K562 (cell line): ENCODE results near the gene ZNF490. TPM values are rescaled to one million over a fixed set of nuclear protein-coding genes. Genes with fewer than 3 reads are reported as not detected.

Source experiments
- ASH1L ChIP-seq: fragments of 450-650 bp; IDR thresholded peaks from 2 replicates; pipeline ENCODE4 v1.6.1; 2018; ENCODE audit warnings: borderline replicate concordance, mild to moderate bottlenecking, low read depth; ENCODE audit not compliant: partially characterized antibody
- CXXC5 ChIP-seq: fragments of 250-450 bp; sonication (Bioruptor Pico); IDR thresholded peaks from 2 replicates; pipeline ENCODE4 v1.8.0; 2022; ENCODE audit warnings: inconsistent platforms, mild to moderate bottlenecking, moderate library complexity
- GTF2E2 ChIP-seq: fragments of 200-800 bp; sonication (Bioruptor generic); IDR thresholded peaks from 2 replicates; pipeline ENCODE4 v1.6.1; 2016; ENCODE audit warnings: missing genetic modification characterization, missing compliant biosample characterization
- HDAC2 ChIP-seq: fragments of 450-650 bp; IDR thresholded peaks from 2 replicates; pipeline ENCODE4 v1.6.1; 2016; ENCODE audit warnings: mild to moderate bottlenecking
- KHSRP ChIP-seq: fragments of 450-650 bp; IDR thresholded peaks from 2 replicates; pipeline ENCODE4 v1.6.1; 2017
- KLF6 ChIP-seq: fragments of 250-450 bp; sonication (Bioruptor Pico); IDR thresholded peaks from 2 replicates; pipeline ENCODE4 v1.4.0; 2020; ENCODE audit warnings: mild to moderate bottlenecking, moderate library complexity, borderline replicate concordance
- NCOA4 ChIP-seq: fragments of 450-650 bp; IDR thresholded peaks from 2 replicates; pipeline ENCODE4 v1.6.1; 2018; ENCODE audit warnings: mild to moderate bottlenecking; ENCODE audit not compliant: partially characterized antibody
- NR1H2 ChIP-seq: sonication (generic); formaldehyde crosslinking; IDR thresholded peaks from 2 replicates; pipeline ENCODE4 v1.4.0; 2020; ENCODE audit warnings: mild to moderate bottlenecking, missing genetic modification reagents
- PBX2 ChIP-seq, 2 experiments: IDR thresholded peaks in 1 of 2; conservative IDR thresholded peaks in 1 of 2; 2 replicates each; pipeline ENCODE4 v1.6.1; 2016; ENCODE audit warnings: low read depth in 2 of 2, mild to moderate bottlenecking in 1 of 2, missing compliant biosample characterization in 1 of 2, missing genetic modification characterization in 1 of 2, moderate library complexity in 1 of 2
- PHF8 ChIP-seq: fragments of 200-600 bp; sonication (generic); IDR thresholded peaks from 2 replicates; pipeline ENCODE4 v1.6.1; 2012; ENCODE audit warnings: mixed run types, mild to moderate bottlenecking, inconsistent platforms, low read length, moderate library complexity, borderline replicate concordance
- RHOXF2B ChIP-seq: fragments of 250-450 bp; sonication (Bioruptor Pico); conservative IDR thresholded peaks from 2 replicates; pipeline ENCODE4 v1.5.1; 2021
- SMC3 ChIP-seq: conservative IDR thresholded peaks from 2 replicates; pipeline ENCODE4 v1.6.1; 2011; ENCODE audit warnings: low read depth, low read length, improper control_type of control experiment; ENCODE audit not compliant: insufficient read depth
- TBP ChIP-seq: optimal IDR thresholded peaks from 2 replicates; pipeline ENCODE3; 2011; ENCODE audit warnings: low read depth, low read length, improper control_type of control experiment
- TGIF2 ChIP-seq: sonication (generic); formaldehyde crosslinking; IDR thresholded peaks from 2 replicates; pipeline ENCODE4 v1.8.1; 2022; ENCODE audit warnings: mild to moderate bottlenecking, missing genetic modification reagents, moderate library complexity
- TRIM24 ChIP-seq, 2 experiments: fragments of 450-650 bp; IDR thresholded peaks; 2 replicates each; pipeline ENCODE4 v1.6.1; 2016
- XRCC3 ChIP-seq: fragments of 450-650 bp; IDR thresholded peaks from 2 replicates; pipeline ENCODE4 v1.6.1; 2017; ENCODE audit warnings: mild to moderate bottlenecking, moderate library complexity
- ZBED1 ChIP-seq: IDR thresholded peaks from 2 replicates; pipeline ENCODE4 v1.6.1; 2014
- ZFP36 ChIP-seq: fragments of 150-350 bp; IDR thresholded peaks from 2 replicates; pipeline ENCODE4 v1.6.1; 2018; ENCODE audit warnings: low read length, low read depth; ENCODE audit not compliant: partially characterized antibody
- ZNF274 ChIP-seq: IDR thresholded peaks from 2 replicates; pipeline ENCODE4 v1.6.1; 2011; ENCODE audit warnings: low read depth, mild to moderate bottlenecking, low read length, moderate library complexity, borderline replicate concordance
- ZNF551 ChIP-seq: fragments of 250-450 bp; sonication (Bioruptor Pico); IDR thresholded peaks from 2 replicates; pipeline ENCODE4 v1.5.0; 2021; ENCODE audit warnings: mild to moderate bottlenecking, moderate library complexity
- polyA plus RNA-seq, 8 experiments: library from polyadenylated mRNA; depleted of rRNA in 4 of 8; stranded (reverse) in 5 of 8; unstranded in 3 of 8; fragments of >200 nt; fragmentation: Nextera tagmentation in 2 of 8; fragmentation: Illumina TruSeq in 1 of 8; extraction: Ambion mirVana in 2 of 8; extraction: Trizol in 1 of 8; gene quantifications; 2 replicates each; pipeline versions ENCODE4 v1.2.1 to v1.2.3, GENCODE V29; 2011 to 2014; ENCODE audit warnings: inconsistent platforms in 1 of 8, missing spikeins in 1 of 8
- total RNA-seq, 7 experiments: library from RNA; depleted of rRNA in 6 of 7; stranded (reverse); fragments of >200 nt in 6 of 7; fragmentation: Illumina TruSeq in 2 of 7; extraction: Trizol in 2 of 7; gene quantifications; 2 replicates each; pipeline versions ENCODE4 v1.2.1 to v1.2.3, GENCODE V29; 2011 to 2021; ENCODE audit warnings: low replicate concordance in 1 of 7

ZNF490 gene
- total and polyA plus RNA-seq, 9 of the 15 experiments (the other 6 are each of a cell fraction or from before 2014, with no cell fraction given), result 0.90 to 8.3 (median 4.4) TPM

- TF ChIP-seq GTF2E2 (tag), result no peak
- TF ChIP-seq HDAC2, result peak; percentile 91; the same call in 1 of the 2 replicates
- TF ChIP-seq TBP, result peak; percentile 24
- TF ChIP-seq KLF6 (CRISPR knock-in tag), result no peak
- no peak for TF ChIP-seq NR1H2 (CRISPR knock-in tag)
- no peak for TF ChIP-seq SMC3
- TF ChIP-seq KHSRP, result 0 out of 2 replicates have a peak, but pooled peaks have one; percentile 62
- peak; percentile 39; the same call in 1 of the 2 replicates for TF ChIP-seq ZNF274
- no peak for TF ChIP-seq XRCC3
- no peak for TF ChIP-seq ASH1L
- no peak for TF ChIP-seq PBX2 (CRISPR knock-in tag; IDR thresholded peaks at IDR 0.05; ENCODE audit: low read depth)
- TF ChIP-seq PBX2 (tag; conservative IDR thresholded peaks at IDR 0.05; ENCODE audit: low read depth), result no peak
- no peak for TF ChIP-seq PHF8
- peak; percentile 76 for TF ChIP-seq CXXC5 (CRISPR knock-in tag)
- TF ChIP-seq TRIM24 (IDR thresholded peaks at IDR 0.05), result peak; percentile 96 to 98
- TF ChIP-seq ZFP36, result peak; percentile 49
- no peak for TF ChIP-seq RHOXF2B (CRISPR knock-in tag)
- TF ChIP-seq NCOA4, result no peak
- TF ChIP-seq TGIF2 (CRISPR knock-in tag), result no peak
- peak; percentile 84 for TF ChIP-seq ZBED1
- TF ChIP-seq ZNF551 (CRISPR knock-in tag), result no peak
These were observed 66.2 kb downstream of the ZNF490 start (continued) for GRCh38 chr19:12544401-12544876.
